ENCODE data around the gene EIF4G1.

EIF4G1 gene

GRCh38 chr3:184306341-184306972 is 7.9 kb upstream of the EIF4G1 start:
- DNase-seq: no peak

GRCh38 chr3:184307915-184308314 is 6.5 kb upstream of the EIF4G1 start:
- DNase-seq: no peak

- DNase-seq: no peak
These were observed 5.7 kb upstream of the EIF4G1 start for GRCh38 chr3:184308744-184309143.

- no peak for DNase-seq
These were observed 2.8 kb upstream of the EIF4G1 start for GRCh38 chr3:184311633-184312032.

- peak; percentile 43 to 49 for DNase-seq
These were observed 515 bp downstream of the EIF4G1 start for GRCh38 chr3:184314700-184315542.

- no peak for DNase-seq
These were observed 1.1 kb downstream of the EIF4G1 start for GRCh38 chr3:184315543-184315867.

- no peak for DNase-seq
These were observed 1.7 kb downstream of the EIF4G1 start for GRCh38 chr3:184315871-184316661.

- DNase-seq: no peak
These were observed 2.4 kb downstream of the EIF4G1 start for GRCh38 chr3:184316792-184317191.

GRCh38 chr3:184317201-184317600 is 2.8 kb downstream of the EIF4G1 start:
- DNase-seq: no peak

GRCh38 chr3:184320104-184320445 is 5.7 kb downstream of the EIF4G1 start:
- peak; percentile 57 to 66 for DNase-seq

GRCh38 chr3:184321666-184322065 is 7.3 kb downstream of the EIF4G1 start:
- DNase-seq: no peak

- DNase-seq: no peak
These were observed 8.5 kb downstream of the EIF4G1 start for GRCh38 chr3:184322731-184323487.

GRCh38 chr3:184323696-184324095 is 9.3 kb downstream of the EIF4G1 start:
- DNase-seq: no peak

- no peak for DNase-seq
These were observed 10.9 kb downstream of the EIF4G1 start for GRCh38 chr3:184325269-184325668.

GRCh38 chr3:184325715-184326369 is 11.4 kb downstream of the EIF4G1 start:
- DNase-seq: peak; percentile 41 to 51

- no peak for DNase-seq
These were observed 12.8 kb downstream of the EIF4G1 start for GRCh38 chr3:184327171-184327570.

- DNase-seq: no peak
These were observed 14.1 kb downstream of the EIF4G1 start for GRCh38 chr3:184328516-184328915.

- DNase-seq: no peak
These were observed 18.1 kb downstream of the EIF4G1 start for GRCh38 chr3:184332370-184333090.

- DNase-seq: no peak
These were observed 18.8 kb downstream of the EIF4G1 start for GRCh38 chr3:184333190-184333589.

GRCh38 chr3:184333700-184334099 is 19.3 kb downstream of the EIF4G1 start:
- DNase-seq: no peak

GRCh38 chr3:184334470-184335158 is 20.2 kb downstream of the EIF4G1 start:
- peak; percentile 34 to 57 for DNase-seq

Measured in activated CD4-positive, alpha-beta T cell treated with anti-CD3 and anti-CD28 coated beads, Interleukin-2, amount 50 U/mL, for 48 hours (primary cell).